ENCODE results near the gene NCDN. TPM values are rescaled to one million over a fixed set of nuclear protein-coding genes. Genes with fewer than 3 reads are reported as not detected.

NCDN gene
- total and polyA plus RNA-seq, 3 experiments from 2014 or later: 15.7 to 50.4 (median 49.0) TPM

GRCh38 chr1:35588197-35588910 is 30.8 kb downstream of the NCDN start:
- Histone ChIP-seq H3K4me3 (ENCODE audit: low read length) (no peak overlapping the region), H3K9me3 (ENCODE audit: low read length) (no peaks in the 10 kb centered on the region), H3K4me1 (ENCODE audit: insufficient read depth, low read length) (peaks cover 9% of the 10 kb centered on the region), H3K27me3 (ENCODE audit: insufficient read depth, low read length, poor library complexity, severe bottlenecking) (no peaks in the 10 kb centered on the region), H3K36me3 (ENCODE audit: insufficient read depth, low read length) (no peaks in the 10 kb centered on the region), H3K27ac (ENCODE audit: low read depth, low read length) (no peak overlapping the region)
- H3K36me3 Mint-ChIP-seq: peaks cover 3 to 11% (median 7%) of the 10 kb centered on the region in 3 donors
- no peak for DNase-seq
- H3K4me1 Mint-ChIP-seq: peaks cover 7 to 8% (median 7%) of the 10 kb centered on the region in 3 donors
- ChIA-PET POLR2A (no interaction called here), CTCF (no interaction called here)
- no peak overlapping the region for H3K27ac Mint-ChIP-seq
- no peak overlapping the region for H3K4me3 Mint-ChIP-seq
- peaks cover 0 to 1% of the 10 kb centered on the region in 2 donors for H3K27me3 Mint-ChIP-seq
- no peaks in the 10 kb centered on the region for H3K9me3 Mint-ChIP-seq

- no peaks in the 10 kb centered on the region for H3K27me3 ChIP-seq (ENCODE audit: insufficient read depth, low read length, poor library complexity, severe bottlenecking)
- ChIA-PET POLR2A (no interaction called here), CTCF (interaction anchor here (0.9 kb wide), 1 partner anchor 21 kb away, joined by 3 read pairs; no protein-coding TSS in a partner anchor)
- H3K36me3 Mint-ChIP-seq: peaks cover 3 to 11% (median 7%) of the 10 kb centered on the region in 3 donors
- H3K27ac ChIP-seq (ENCODE audit: low read depth, low read length): no peak overlapping the region
- no peaks in the 10 kb centered on the region for H3K9me3 Mint-ChIP-seq
- no peak for DNase-seq
- no peak overlapping the region for H3K4me3 ChIP-seq (ENCODE audit: low read length)
- peaks cover 9% of the 10 kb centered on the region for H3K4me1 ChIP-seq (ENCODE audit: insufficient read depth, low read length)
- peaks cover 7 to 13% (median 12%) of the 10 kb centered on the region in 3 donors for H3K4me1 Mint-ChIP-seq
- peak overlapping the region in 2 of 8 donors; percentile 12 to 60 for H3K27ac Mint-ChIP-seq
- H3K36me3 ChIP-seq (ENCODE audit: insufficient read depth, low read length): no peaks in the 10 kb centered on the region
- no peaks in the 10 kb centered on the region for H3K27me3 Mint-ChIP-seq
- H3K9me3 ChIP-seq (ENCODE audit: low read length): no peaks in the 10 kb centered on the region
- no peak overlapping the region for H3K4me3 Mint-ChIP-seq
Observed at GRCh38 chr1:35589516-35590427, 32.2 kb downstream of the NCDN start.

GRCh38 chr1:35590476-35591040 is 33.0 kb downstream of the NCDN start:
- Histone ChIP-seq H3K4me1 (ENCODE audit: insufficient read depth, low read length) (peaks cover 9% of the 10 kb centered on the region), H3K9me3 (ENCODE audit: low read length) (no peaks in the 10 kb centered on the region), H3K4me3 (ENCODE audit: low read length) (no peak overlapping the region), H3K27ac (ENCODE audit: low read depth, low read length) (no peak overlapping the region), H3K36me3 (ENCODE audit: insufficient read depth, low read length) (no peaks in the 10 kb centered on the region), H3K27me3 (ENCODE audit: insufficient read depth, low read length, poor library complexity, severe bottlenecking) (no peaks in the 10 kb centered on the region)
- CTCF ChIA-PET: no interaction called here
- Mint-ChIP-seq H3K27me3 (no peaks in the 10 kb centered on the region), H3K36me3 (peaks cover 3 to 11% (median 7%) of the 10 kb centered on the region in 3 donors), H3K9me3 (no peaks in the 10 kb centered on the region), H3K4me3 (no peak overlapping the region), H3K27ac (no peak overlapping the region), H3K4me1 (peaks cover 7 to 13% (median 12%) of the 10 kb centered on the region in 3 donors)
- no peak for DNase-seq
- POLR2A ChIA-PET: no interaction called here

GRCh38 chr1:35591211-35591610 is 33.6 kb downstream of the NCDN start:
- no peaks in the 10 kb centered on the region for H3K27me3 Mint-ChIP-seq
- DNase-seq: no peak
- ChIA-PET CTCF (no interaction called here), POLR2A (no interaction called here)
- H3K4me1 Mint-ChIP-seq: peaks cover 7 to 13% (median 12%) of the 10 kb centered on the region in 3 donors
- peaks cover 9% of the 10 kb centered on the region for H3K4me1 ChIP-seq (ENCODE audit: insufficient read depth, low read length)
- H3K36me3 Mint-ChIP-seq: peaks cover 3 to 14% (median 10%) of the 10 kb centered on the region in 3 donors
- no peak overlapping the region for H3K4me3 ChIP-seq (ENCODE audit: low read length)
- H3K9me3 ChIP-seq (ENCODE audit: low read length): no peaks in the 10 kb centered on the region
- no peaks in the 10 kb centered on the region for H3K27me3 ChIP-seq (ENCODE audit: insufficient read depth, low read length, poor library complexity, severe bottlenecking)
- H3K27ac Mint-ChIP-seq: peak overlapping the region in 5 of 8 donors; percentile 15 to 67 (median 51)
- no peak overlapping the region for H3K4me3 Mint-ChIP-seq
- H3K27ac ChIP-seq (ENCODE audit: low read depth, low read length): no peak overlapping the region
- no peaks in the 10 kb centered on the region for H3K9me3 Mint-ChIP-seq
- peaks cover 3% of the 10 kb centered on the region for H3K36me3 ChIP-seq (ENCODE audit: insufficient read depth, low read length)

GRCh38 chr1:35592991-35593769 is 35.6 kb downstream of the NCDN start:
- peaks cover 3 to 14% (median 10%) of the 10 kb centered on the region in 3 donors for H3K36me3 Mint-ChIP-seq
- Histone ChIP-seq H3K27ac (ENCODE audit: low read depth, low read length) (no peak overlapping the region), H3K4me1 (ENCODE audit: insufficient read depth, low read length) (peaks cover 9% of the 10 kb centered on the region), H3K27me3 (ENCODE audit: insufficient read depth, low read length, poor library complexity, severe bottlenecking) (no peaks in the 10 kb centered on the region), H3K36me3 (ENCODE audit: insufficient read depth, low read length) (peaks cover 3% of the 10 kb centered on the region), H3K9me3 (ENCODE audit: low read length) (no peaks in the 10 kb centered on the region), H3K4me3 (ENCODE audit: low read length) (no peak overlapping the region)
- H3K4me3 Mint-ChIP-seq: no peak overlapping the region
- no peak for DNase-seq
- H3K27ac Mint-ChIP-seq: peak overlapping the region in 4 of 8 donors; percentile 11 to 61 (median 47)
- no peaks in the 10 kb centered on the region for H3K9me3 Mint-ChIP-seq
- no peaks in the 10 kb centered on the region for H3K27me3 Mint-ChIP-seq
- ChIA-PET POLR2A (no interaction called here), CTCF (interaction anchor here (1.2 kb wide), 1 partner anchor 130 kb away, joined by 4 read pairs; no protein-coding TSS in a partner anchor)
- peaks cover 7 to 14% (median 13%) of the 10 kb centered on the region in 3 donors for H3K4me1 Mint-ChIP-seq

- POLR2A ChIA-PET: no interaction called here
- peaks cover 3 to 14% (median 13%) of the 10 kb centered on the region in 3 donors for H3K4me1 Mint-ChIP-seq
- H3K9me3 Mint-ChIP-seq: no peaks in the 10 kb centered on the region
- H3K27me3 ChIP-seq (ENCODE audit: insufficient read depth, low read length, poor library complexity, severe bottlenecking): no peaks in the 10 kb centered on the region
- CTCF ChIA-PET: interaction anchor here (1.2 kb wide), 1 partner anchor 129 kb away, joined by 4 read pairs; no protein-coding TSS in a partner anchor
- no peak overlapping the region for H3K4me3 Mint-ChIP-seq
- H3K4me3 ChIP-seq (ENCODE audit: low read length): no peak overlapping the region
- peaks cover 3 to 16% (median 8%) of the 10 kb centered on the region in 3 donors for H3K36me3 Mint-ChIP-seq
- peak overlapping the region in 5 of 8 donors; percentile 9 to 51 (median 39) for H3K27ac Mint-ChIP-seq
- no peaks in the 10 kb centered on the region for H3K9me3 ChIP-seq (ENCODE audit: low read length)
- no peaks in the 10 kb centered on the region for H3K27me3 Mint-ChIP-seq
- DNase-seq: no peak
- H3K4me1 ChIP-seq (ENCODE audit: insufficient read depth, low read length): peaks cover 9% of the 10 kb centered on the region
- H3K27ac ChIP-seq (ENCODE audit: low read depth, low read length): no peak overlapping the region
- peaks cover 3% of the 10 kb centered on the region for H3K36me3 ChIP-seq (ENCODE audit: insufficient read depth, low read length)
Observed at GRCh38 chr1:35594005-35594760, 36.6 kb downstream of the NCDN start.

GRCh38 chr1:35595684-35596083 is 38.1 kb downstream of the NCDN start:
- Histone ChIP-seq H3K4me1 (ENCODE audit: insufficient read depth, low read length) (peaks cover 9% of the 10 kb centered on the region), H3K27me3 (ENCODE audit: insufficient read depth, low read length, poor library complexity, severe bottlenecking) (no peaks in the 10 kb centered on the region), H3K27ac (ENCODE audit: low read depth, low read length) (no peak overlapping the region), H3K36me3 (ENCODE audit: insufficient read depth, low read length) (peaks cover 3% of the 10 kb centered on the region), H3K4me3 (ENCODE audit: low read length) (no peak overlapping the region), H3K9me3 (ENCODE audit: low read length) (no peaks in the 10 kb centered on the region)
- Mint-ChIP-seq H3K27me3 (no peaks in the 10 kb centered on the region), H3K27ac (peak overlapping the region in 1 of 8 donors; percentile 23), H3K9me3 (no peaks in the 10 kb centered on the region), H3K36me3 (peaks cover 3 to 22% (median 11%) of the 10 kb centered on the region in 3 donors), H3K4me3 (no peak overlapping the region), H3K4me1 (peaks cover 3 to 14% (median 13%) of the 10 kb centered on the region in 3 donors)
- DNase-seq: no peak
- ChIA-PET POLR2A (no interaction called here), CTCF (no interaction called here)

Data from CD8-positive, alpha-beta memory T cell (primary cell).